Measurements from ENCODE around the gene ALDH1A1. TPM values are rescaled to one million over a fixed set of nuclear protein-coding genes. Genes with fewer than 3 reads are reported as not detected.

ALDH1A1 gene
- total RNA-seq, 1 experiment from 2014 or later = 1.9 TPM

GRCh38 chr9:72926506-72926905, 26.3 kb downstream of the ALDH1A1 start:
- no peak for ATAC-seq
- H3K4me1 Mint-ChIP-seq = peaks cover 4% of the 10 kb centered on the region; the same call in 1 of the 2 replicates
- H3K4me3 Mint-ChIP-seq = no peak overlapping the region
- ChIA-PET CTCF (no interaction called here), POLR2A (no interaction called here)
- no peaks in the 10 kb centered on the region for H3K36me3 Mint-ChIP-seq
- H3K9me3 Mint-ChIP-seq = no peaks in the 10 kb centered on the region
- H3K27ac Mint-ChIP-seq = no peak overlapping the region
- TF ChIP-seq ARID4B (CRISPR knock-in tag; IDR thresholded peaks at IDR 0.05; ENCODE audit: borderline replicate concordance) = no peak
- TF ChIP-seq GRHL2 (CRISPR knock-in tag; IDR thresholded peaks at IDR 0.05; ENCODE audit: insufficient replicate concordance, severe bottlenecking) = no peak
- TF ChIP-seq, protein P1, sequence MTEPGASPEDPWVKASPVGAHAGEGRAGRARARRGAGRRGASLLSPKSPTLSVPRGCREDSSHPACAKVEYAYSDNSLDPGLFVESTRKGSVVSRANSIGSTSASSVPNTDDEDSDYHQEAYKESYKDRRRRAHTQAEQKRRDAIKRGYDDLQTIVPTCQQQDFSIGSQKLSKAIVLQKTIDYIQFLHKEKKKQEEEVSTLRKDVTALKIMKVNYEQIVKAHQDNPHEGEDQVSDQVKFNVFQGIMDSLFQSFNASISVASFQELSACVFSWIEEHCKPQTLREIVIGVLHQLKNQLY (CRISPR knock-in tag; IDR thresholded peaks at IDR 0.05) = no peak
- TF ChIP-seq PREB (CRISPR knock-in tag; IDR thresholded peaks at IDR 0.05; ENCODE audit: borderline replicate concordance) = no peak
- TF ChIP-seq ZNF121 (CRISPR knock-in tag; IDR thresholded peaks at IDR 0.05) = no peak
- no peaks in the 10 kb centered on the region for H3K27me3 Mint-ChIP-seq (ENCODE audit: low read depth)
- DNase-seq (ENCODE audit: low spot score) = no peak

DNA sequence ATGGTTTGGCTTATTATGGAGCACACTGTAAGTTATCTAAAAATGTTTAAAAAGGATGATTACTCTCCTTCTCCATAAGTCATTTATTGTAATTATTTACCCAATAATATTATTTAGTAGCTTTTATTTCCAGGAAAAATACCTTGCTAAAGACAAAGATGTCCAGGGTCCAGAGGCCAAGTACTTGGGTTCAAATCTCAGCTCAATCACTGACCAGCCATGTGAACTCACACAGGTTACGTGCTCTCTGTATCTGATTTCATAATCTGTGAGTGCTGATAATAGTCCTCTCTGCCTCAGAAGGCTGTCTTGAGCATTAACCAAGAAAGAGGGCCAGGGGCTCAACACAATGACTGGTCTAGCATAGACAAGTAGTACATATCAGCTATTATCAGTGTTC, 27.0 kb downstream of the ALDH1A1 start:
- H3K27me3 Mint-ChIP-seq (ENCODE audit: low read depth) = no peaks in the 10 kb centered on the region
- H3K36me3 Mint-ChIP-seq = no peaks in the 10 kb centered on the region
- no peaks in the 10 kb centered on the region for H3K9me3 Mint-ChIP-seq
- H3K4me1 Mint-ChIP-seq = peaks cover 4% of the 10 kb centered on the region; the same call in 1 of the 2 replicates
- ChIA-PET POLR2A (no interaction called here), CTCF (no interaction called here)
- TF ChIP-seq CTCF (IDR thresholded peaks at IDR 0.05) (no peak), TCF7 (CRISPR knock-in tag; IDR thresholded peaks at IDR 0.05; ENCODE audit: low read depth) (no peak), NFYB (CRISPR knock-in tag; conservative IDR thresholded peaks at IDR 0.05; ENCODE audit: low read depth) (no peak), GTF2I (CRISPR knock-in tag; conservative IDR thresholded peaks at IDR 0.05) (no peak), MXD4 (CRISPR knock-in tag; IDR thresholded peaks at IDR 0.05; ENCODE audit: borderline replicate concordance) (no peak), ZNF219 (CRISPR knock-in tag; IDR thresholded peaks at IDR 0.05; ENCODE audit: borderline replicate concordance) (no peak), ELF4 (CRISPR knock-in tag; IDR thresholded peaks at IDR 0.05; ENCODE audit: low read depth) (no peak), NFE2L1 (CRISPR knock-in tag; IDR thresholded peaks at IDR 0.05) (no peak), EMX1 (CRISPR knock-in tag; IDR thresholded peaks at IDR 0.05) (no peak), ATF3 (CRISPR knock-in tag; conservative IDR thresholded peaks at IDR 0.05) (no peak), PREB (CRISPR knock-in tag; IDR thresholded peaks at IDR 0.05; ENCODE audit: borderline replicate concordance) (no peak), ARID4B (CRISPR knock-in tag; IDR thresholded peaks at IDR 0.05; ENCODE audit: borderline replicate concordance) (no peak), ETV6 (CRISPR knock-in tag; IDR thresholded peaks at IDR 0.05) (no peak)
- TF ChIP-seq, protein P2, sequence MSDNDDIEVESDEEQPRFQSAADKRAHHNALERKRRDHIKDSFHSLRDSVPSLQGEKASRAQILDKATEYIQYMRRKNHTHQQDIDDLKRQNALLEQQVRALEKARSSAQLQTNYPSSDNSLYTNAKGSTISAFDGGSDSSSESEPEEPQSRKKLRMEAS (CRISPR knock-in tag; IDR thresholded peaks at IDR 0.05) = no peak
- TF ChIP-seq, protein P3, sequence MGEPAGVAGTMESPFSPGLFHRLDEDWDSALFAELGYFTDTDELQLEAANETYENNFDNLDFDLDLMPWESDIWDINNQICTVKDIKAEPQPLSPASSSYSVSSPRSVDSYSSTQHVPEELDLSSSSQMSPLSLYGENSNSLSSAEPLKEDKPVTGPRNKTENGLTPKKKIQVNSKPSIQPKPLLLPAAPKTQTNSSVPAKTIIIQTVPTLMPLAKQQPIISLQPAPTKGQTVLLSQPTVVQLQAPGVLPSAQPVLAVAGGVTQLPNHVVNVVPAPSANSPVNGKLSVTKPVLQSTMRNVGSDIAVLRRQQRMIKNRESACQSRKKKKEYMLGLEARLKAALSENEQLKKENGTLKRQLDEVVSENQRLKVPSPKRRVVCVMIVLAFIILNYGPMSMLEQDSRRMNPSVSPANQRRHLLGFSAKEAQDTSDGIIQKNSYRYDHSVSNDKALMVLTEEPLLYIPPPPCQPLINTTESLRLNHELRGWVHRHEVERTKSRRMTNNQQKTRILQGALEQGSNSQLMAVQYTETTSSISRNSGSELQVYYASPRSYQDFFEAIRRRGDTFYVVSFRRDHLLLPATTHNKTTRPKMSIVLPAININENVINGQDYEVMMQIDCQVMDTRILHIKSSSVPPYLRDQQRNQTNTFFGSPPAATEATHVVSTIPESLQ (CRISPR knock-in tag; IDR thresholded peaks at IDR 0.05) = no peak
- H3K4me3 Mint-ChIP-seq = no peak overlapping the region
- H3K27ac Mint-ChIP-seq = no peak overlapping the region
- DNase-seq (ENCODE audit: low spot score) = no peak
- ATAC-seq = no peak
